Measurements from ENCODE around the gene PTPRE.
"Not testable (repeated sequence)": the region's sequence is repeated elsewhere in the genome, so short reads cannot be mapped to it uniquely, and the experiment has no call there.

Gene PTPRE

GRCh38 chr10:128081720-128082119, 174.8 kb downstream of the PTPRE start:
- no peak for DNase-seq

DNA sequence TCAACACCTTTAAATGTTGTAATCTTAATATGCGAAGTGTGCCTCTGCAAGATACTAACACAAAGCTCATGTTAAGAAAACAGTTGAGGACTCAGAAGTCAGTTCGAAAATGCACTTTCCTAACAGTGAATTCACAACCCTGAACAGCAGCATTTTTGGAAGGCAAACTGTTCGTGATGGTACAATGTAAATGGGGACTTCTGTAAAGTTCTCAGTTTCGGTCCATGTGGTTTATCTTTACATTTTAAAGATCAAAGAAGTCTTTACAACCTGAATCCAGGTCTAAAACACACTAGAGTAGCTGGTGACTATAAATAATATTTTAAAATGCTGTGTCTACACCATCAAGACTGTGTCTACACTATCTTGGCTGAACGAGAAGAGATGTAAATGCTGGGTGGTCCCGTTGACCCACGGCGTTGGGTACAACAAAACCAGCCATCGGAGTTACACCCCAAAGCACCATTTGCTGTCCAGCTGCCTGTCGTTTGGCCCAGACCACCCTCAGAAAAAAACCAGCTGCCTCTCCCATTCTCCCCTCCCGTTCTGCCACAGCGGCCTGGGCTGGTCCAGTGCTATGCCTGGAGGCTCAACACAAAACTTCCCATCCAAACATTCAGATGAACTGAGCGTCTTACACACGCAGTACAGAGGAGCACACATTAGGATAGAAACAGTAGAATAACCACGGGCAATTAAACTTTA, 176.4 kb downstream of the PTPRE start:
- DNase-seq = no peak

- DNase-seq = no peak
Measured at GRCh38 chr10:128084364-128084763, 177.5 kb downstream of the PTPRE start.

DNA sequence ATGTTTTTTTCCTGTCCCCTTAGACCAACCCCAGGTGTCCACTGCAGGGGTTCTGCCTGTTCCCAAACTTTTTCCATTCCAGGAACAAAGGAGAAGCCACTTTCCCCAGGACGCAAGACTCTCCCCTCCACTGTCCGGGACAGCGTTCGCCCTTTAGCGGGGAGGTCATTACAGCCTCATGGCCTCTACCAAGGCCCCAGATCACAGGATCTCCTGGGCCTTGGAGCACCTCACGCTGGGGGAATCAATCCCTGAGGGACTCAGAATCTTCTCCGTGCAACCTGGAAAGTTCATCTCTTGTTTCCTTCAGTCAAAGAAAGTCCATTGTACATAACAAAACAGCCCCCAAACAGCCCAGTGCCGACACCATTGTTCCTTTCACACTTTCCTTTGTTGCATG, 178.1 kb downstream of the PTPRE start:
- no peak for DNase-seq

- no peak for DNase-seq
Measured at GRCh38 chr10:128086003-128086863, 179.3 kb downstream of the PTPRE start.

DNA sequence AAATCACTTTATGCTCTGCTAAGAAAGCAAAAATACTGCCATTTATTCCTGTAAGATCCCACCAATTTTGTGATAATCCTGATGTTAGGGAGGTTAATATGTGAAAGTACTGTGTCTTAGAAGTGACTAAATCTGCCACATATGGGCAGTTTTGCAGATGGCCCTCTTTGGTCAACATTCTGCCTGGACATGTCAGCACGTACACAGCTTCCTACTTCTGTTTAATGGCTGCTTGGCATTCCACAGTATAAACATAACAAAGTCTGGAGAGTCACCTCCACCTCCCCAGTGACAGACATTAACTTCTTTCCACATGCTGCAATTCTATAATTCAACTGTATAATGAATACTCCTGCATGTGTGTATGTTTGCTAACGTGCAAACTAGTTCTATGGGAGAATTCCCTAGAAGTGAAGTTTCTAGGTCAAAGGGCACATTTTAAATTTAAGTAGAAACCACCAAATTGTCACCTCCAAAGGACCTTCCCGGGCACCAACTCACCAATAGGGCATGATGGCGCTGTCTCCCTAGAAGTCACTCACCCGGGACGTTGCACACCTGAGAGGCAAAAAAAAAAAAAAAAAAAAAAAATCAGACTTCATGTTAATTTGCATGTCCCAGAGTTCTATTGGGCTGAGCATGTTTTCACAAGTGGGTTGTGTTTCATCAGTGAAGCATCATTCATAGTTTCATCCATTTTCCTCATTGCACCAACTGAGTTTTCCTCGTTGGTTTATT, 180.4 kb downstream of the PTPRE start:
- DNase-seq = no peak

- DNase-seq = no peak
Measured at GRCh38 chr10:128087884-128088709, 181.2 kb downstream of the PTPRE start.

- no peak for DNase-seq
Measured at GRCh38 chr10:128091636-128092210, 184.8 kb downstream of the PTPRE start.

- no peak for DNase-seq
Measured at GRCh38 chr10:128092454-128092853, 185.6 kb downstream of the PTPRE start.

DNA sequence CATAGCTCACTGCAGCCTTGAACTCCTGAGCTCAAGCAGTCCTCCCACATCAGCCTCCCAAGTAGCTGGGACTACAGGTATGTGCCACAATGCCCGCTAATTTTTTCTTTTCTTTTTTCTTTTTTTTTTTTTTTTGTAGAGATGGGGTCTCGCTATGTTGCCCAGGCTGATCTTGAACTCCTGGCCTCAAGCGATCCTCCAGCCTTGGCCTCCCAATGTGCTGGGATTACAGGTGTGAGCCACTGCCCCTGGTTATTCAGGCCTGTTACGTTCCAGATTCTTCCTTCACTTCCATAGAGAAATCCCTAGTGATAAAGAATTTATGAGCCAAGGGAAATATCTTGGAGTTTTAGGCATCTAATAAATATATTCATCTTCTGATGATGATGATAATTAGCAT, 187.7 kb downstream of the PTPRE start:
- not testable (repeated sequence) for DNase-seq

- no peak for DNase-seq
Measured at GRCh38 chr10:128095027-128095752, 188.3 kb downstream of the PTPRE start.

GRCh38 chr10:128095753-128096469, 189.0 kb downstream of the PTPRE start:
- DNase-seq = no peak

- no peak for DNase-seq
Measured at GRCh38 chr10:128096486-128097199, 189.7 kb downstream of the PTPRE start.

- DNase-seq = no peak
Measured at GRCh38 chr10:128097783-128098182, 190.9 kb downstream of the PTPRE start.

GRCh38 chr10:128098631-128099030, 191.7 kb downstream of the PTPRE start:
- no peak for DNase-seq

DNA sequence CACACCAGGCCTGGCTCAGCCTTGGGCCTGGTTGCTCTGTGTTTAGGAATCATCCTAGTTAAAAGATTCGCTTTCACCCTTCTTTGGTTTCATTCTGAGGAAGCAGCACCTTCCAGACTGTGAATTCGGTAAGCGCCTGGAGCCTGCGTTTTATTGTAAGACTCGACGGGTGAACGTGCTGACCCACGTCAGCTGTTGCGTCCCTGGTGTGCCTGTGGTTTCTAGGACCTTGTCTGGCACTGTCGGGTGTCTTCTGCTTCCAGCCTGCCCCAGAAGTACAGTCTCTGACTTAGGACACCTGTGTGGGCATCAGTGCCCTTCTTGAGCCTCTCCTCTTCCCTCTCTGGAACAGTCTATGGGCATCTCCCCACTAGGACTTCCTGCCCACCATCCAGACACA, 193.0 kb downstream of the PTPRE start:
- DNase-seq = no peak

- DNase-seq = no peak
Measured at GRCh38 chr10:128101901-128102300, 195.0 kb downstream of the PTPRE start.

GRCh38 chr10:128102480-128103228, 195.8 kb downstream of the PTPRE start:
- DNase-seq = no peak

DNA sequence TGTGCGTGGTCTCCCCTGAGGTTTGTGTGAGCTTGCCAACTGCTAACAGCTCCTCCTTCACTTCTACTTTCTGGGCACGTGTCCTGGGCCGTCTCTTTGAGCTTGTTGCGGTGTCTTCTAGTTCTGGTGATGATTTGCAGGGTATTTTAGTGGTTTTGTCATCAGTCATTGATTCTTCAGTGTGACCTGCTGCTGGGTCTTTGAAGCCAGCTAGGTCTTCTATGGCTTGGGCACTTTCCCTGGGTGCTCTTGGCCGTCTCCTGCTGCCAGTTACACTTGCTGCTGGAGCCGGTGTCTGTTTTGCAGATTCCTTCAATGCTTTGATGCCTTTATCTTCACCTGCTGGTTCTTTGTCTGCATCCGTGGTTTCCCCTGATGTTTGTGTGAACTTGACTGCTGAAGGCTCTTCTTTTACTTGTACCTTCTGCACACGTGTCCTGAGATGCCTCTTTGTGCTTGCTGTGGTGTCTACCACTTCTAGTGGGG, 196.4 kb downstream of the PTPRE start:
- DNase-seq = no peak

Data from KG1 (cell line).